SU-DHL-6 (cell line): ENCODE results near the gene INPP5B.

ENCODE experiments used
- H2AFZ ChIP-seq: fragments of 200-600 bp; sonication (generic); 2 replicates; pipeline ENCODE4 v1.6.1; 2014; ENCODE audit warnings: low read depth, mild to moderate bottlenecking, moderate library complexity, mixed read lengths, antibody characterized with exemption, low read length; ENCODE audit not compliant: severe bottlenecking
- H3F3A ChIP-seq: fragments of 200-600 bp; shearing (Covaris generic); 2 replicates; pipeline ENCODE4 v1.6.0; 2016; ENCODE audit warnings: antibody characterized with exemption, mild to moderate bottlenecking; ENCODE audit not compliant: insufficient read depth
- H3K27ac ChIP-seq: fragments of 200-600 bp; sonication (generic); 2 replicates; pipeline ENCODE4 v1.5.1; 2016; ENCODE audit warnings: low read depth, mild to moderate bottlenecking, low read length, moderate library complexity, mixed read lengths
- H3K27me3 ChIP-seq: fragments of 200-600 bp; sonication (generic), shearing (Covaris generic); 2 replicates; pipeline ENCODE4 v1.6.0; 2014; ENCODE audit warnings: mild to moderate bottlenecking, low read length
- H3K36me3 ChIP-seq: fragments of 200-600 bp; sonication (generic); 2 replicates; pipeline ENCODE4 v1.6.1; 2014; ENCODE audit warnings: mild to moderate bottlenecking, low read length, mixed read lengths
- H3K4me2 ChIP-seq: fragments of 300-600, 200-600 bp; shearing (Covaris generic), sonication (generic); 2 replicates; pipeline ENCODE4 v1.6.0; 2014; ENCODE audit warnings: low read length, low read depth, mild to moderate bottlenecking; ENCODE audit not compliant: poor library complexity, severe bottlenecking
- H3K4me3 ChIP-seq: fragments of 200-600 bp; sonication (generic); 2 replicates; pipeline ENCODE4 v1.5.1; 2014; ENCODE audit warnings: antibody characterized with exemption, low read length, mild to moderate bottlenecking, mixed read lengths; ENCODE audit not compliant: insufficient read depth, poor library complexity, severe bottlenecking
- H3K79me2 ChIP-seq: fragments of 200-600 bp; sonication (generic); 2 replicates; pipeline ENCODE4 v1.6.1; 2014; ENCODE audit warnings: mild to moderate bottlenecking, low read length, moderate library complexity; ENCODE audit not compliant: insufficient read depth
- H3K9ac ChIP-seq: fragments of 200-600 bp; sonication (generic); 2 replicates; pipeline ENCODE4 v1.7.0; 2014; ENCODE audit warnings: mild to moderate bottlenecking, low read length
- H3K9me2 ChIP-seq: fragments of 200-600 bp; sonication (generic); replicated peaks from 2 replicates; pipeline ENCODE4 v1.6.1; 2014; ENCODE audit warnings: low read length; ENCODE audit not compliant: insufficient read depth
- H3K9me3 ChIP-seq: fragments of 200-600 bp; sonication (generic); 2 replicates; pipeline ENCODE4 v1.6.1; 2014; ENCODE audit warnings: low read length, mixed read lengths; ENCODE audit not compliant: insufficient read depth
- H4K20me1 ChIP-seq: fragments of 200-600 bp; sonication (generic); 2 replicates; pipeline ENCODE4 v1.6.1; 2014; ENCODE audit warnings: low read depth, mild to moderate bottlenecking, antibody characterized with exemption, low read length, moderate library complexity, mixed read lengths
- CTCF ChIP-seq: fragments of 200-600 bp; sonication (generic); IDR thresholded peaks from one replicate; pipeline ENCODE4 v1.5.1; 2017; ENCODE audit warnings: antibody characterized with exemption, mild to moderate bottlenecking, low read length, moderate library complexity; ENCODE audit not compliant: insufficient read depth, poor library complexity, severe bottlenecking
- EZH2phosphoT487 ChIP-seq: fragments of 200-600 bp; sonication (generic), shearing (Covaris generic); conservative IDR thresholded peaks from 2 replicates; pipeline ENCODE4 v1.6.1; 2018; ENCODE audit warnings: mild to moderate bottlenecking, antibody characterized with exemption, low read length, moderate library complexity, mixed read lengths

The INPP5B gene

GRCh38 chr1:37854406-37854805, 92.4 kb downstream of the INPP5B start:
- peaks cover 8% of the 10 kb centered on the region; the same call in 1 of the 2 replicates for H4K20me1 ChIP-seq

GRCh38 chr1:37853157-37853556, 93.7 kb downstream of the INPP5B start:
- Histone ChIP-seq H3K79me2 (peaks cover 84% of the 10 kb centered on the region), H4K20me1 (peaks cover 8% of the 10 kb centered on the region; the same call in 1 of the 2 replicates), H3K4me2 (no peak overlapping the region), H3F3A (peaks cover 7% of the 10 kb centered on the region), H3K9me2 (no peaks in the 10 kb centered on the region), H3K27ac (no peak overlapping the region), H3K36me3 (0 out of 2 replicates have a peak, but pooled peaks cover 5% of the 10 kb centered on the region), H2AFZ (no peak overlapping the region), H3K9ac (no peak overlapping the region), H3K4me3 (no peak overlapping the region), H3K27me3 (no peaks in the 10 kb centered on the region), H3K9me3 (no peaks in the 10 kb centered on the region)
- TF ChIP-seq EZH2phosphoT487 (no peak), CTCF (no peak)

More at GRCh38 chr1:37854406-37854805, 92.4 kb downstream of the INPP5B start:
- no peak overlapping the region for H3K9ac ChIP-seq
- H3K36me3 ChIP-seq: 0 out of 2 replicates have a peak, but pooled peaks cover 5% of the 10 kb centered on the region
- H3K27ac ChIP-seq: no peak overlapping the region
- H3K27me3 ChIP-seq: no peaks in the 10 kb centered on the region
- no peaks in the 10 kb centered on the region for H3K9me3 ChIP-seq
- no peaks in the 10 kb centered on the region for H3K9me2 ChIP-seq
- no peak overlapping the region for H2AFZ ChIP-seq
- H3F3A ChIP-seq: peaks cover 7% of the 10 kb centered on the region
- H3K79me2 ChIP-seq: peaks cover 88% of the 10 kb centered on the region
- no peak overlapping the region for H3K4me3 ChIP-seq
- no peak for TF ChIP-seq CTCF
- no peak for TF ChIP-seq EZH2phosphoT487
- no peak overlapping the region for H3K4me2 ChIP-seq

- Histone ChIP-seq H3K9ac (no peak overlapping the region), H3F3A (peaks cover 7% of the 10 kb centered on the region), H4K20me1 (peaks cover 8% of the 10 kb centered on the region; the same call in 1 of the 2 replicates), H3K4me2 (no peak overlapping the region), H3K4me3 (no peak overlapping the region), H3K27ac (no peak overlapping the region), H3K27me3 (no peaks in the 10 kb centered on the region), H3K79me2 (peaks cover 83% of the 10 kb centered on the region), H2AFZ (no peak overlapping the region), H3K9me2 (no peaks in the 10 kb centered on the region), H3K9me3 (no peaks in the 10 kb centered on the region), H3K36me3 (0 out of 2 replicates have a peak, but pooled peaks cover 2% of the 10 kb centered on the region)
- TF ChIP-seq CTCF (no peak), EZH2phosphoT487 (no peak)
Observed at GRCh38 chr1:37851782-37852210, 95.1 kb downstream of the INPP5B start.
